IMR-90 (cell line): Measurements from ENCODE around the gene TM7SF2. TPM values are rescaled to one million over a fixed set of nuclear protein-coding genes. Genes with fewer than 3 reads are reported as not detected.

Source experiments
- ATAC-seq: fragments of 200-7000 bp; cut with Tn5 transposase; 2 replicates; pipeline ENCODE4 v1.9.1; 2020; ENCODE audit warnings: low read depth, mild to moderate bottlenecking, moderate library complexity
- BruUV-seq: library from RNA; stranded (reverse); fragments of 400-500 nt; replicated peaks from 2 replicates; lab custom pipeline; 2021; lab: Mats Ljungman, UMichigan
- CTCF ChIA-PET: fragments of 300-600 bp; formaldehyde crosslinking; extraction: SDS; loops from one replicate; lab custom pipeline; 2021; ENCODE audit warnings: antibody characterized with exemption; lab: Yijun Ruan, JAX
- POLR2A ChIA-PET: fragments of 300-600 bp; sonication (Branson Sonifier 250); formaldehyde crosslinking; loops from one replicate; lab custom pipeline; 2022; ENCODE audit warnings: antibody characterized with exemption; ENCODE audit not compliant: unreplicated experiment; lab: Charles Lee
- DNase-seq: peaks from one replicate; pipeline ENCODE4 v3.0.0; 2013
- H2AFZ ChIP-seq: replicated peaks from 2 replicates; pipeline ENCODE3; 2013; ENCODE audit warnings: low read length, mild to moderate bottlenecking; ENCODE audit not compliant: poor library complexity
- H2AK5ac ChIP-seq: 2 replicates; pipeline ENCODE4 v1.6.1; 2013; ENCODE audit warnings: low read depth, low read length, inconsistent platforms
- H2AK9ac ChIP-seq: replicated peaks from 2 replicates; pipeline ENCODE3; 2013; ENCODE audit warnings: mild to moderate bottlenecking, low read depth, low read length, moderate library complexity; ENCODE audit not compliant: poor library complexity
- H2BK120ac ChIP-seq: 2 replicates; pipeline ENCODE4 v1.6.1; 2013; ENCODE audit warnings: low read depth, low read length, inconsistent platforms
- H2BK15ac ChIP-seq: 3 replicates; pipeline ENCODE4 v1.6.1; 2013; ENCODE audit warnings: low read depth, low read length, inconsistent platforms
- H2BK20ac ChIP-seq: 2 replicates; pipeline ENCODE4 v1.6.1; 2013; ENCODE audit warnings: low read depth, mild to moderate bottlenecking, inconsistent platforms, low read length, moderate library complexity
- H2BK5ac ChIP-seq: 2 replicates; pipeline ENCODE4 v1.6.1; 2013; ENCODE audit warnings: mild to moderate bottlenecking, low read depth, low read length, inconsistent platforms; ENCODE audit not compliant: poor library complexity, severe bottlenecking
- H3K14ac ChIP-seq: replicated peaks from 2 replicates; pipeline ENCODE4 v1.6.1; 2013; ENCODE audit warnings: low read depth, low read length, inconsistent platforms
- H3K18ac ChIP-seq: 2 replicates; pipeline ENCODE4 v1.6.1; 2013; ENCODE audit warnings: low read depth, low read length, control low read depth
- H3K23ac ChIP-seq: 2 replicates; pipeline ENCODE4 v1.6.1; 2013; ENCODE audit warnings: low read depth, low read length, inconsistent platforms
- H3K27ac ChIP-seq: 2 replicates; pipeline ENCODE4 v1.5.1; 2013; ENCODE audit warnings: mild to moderate bottlenecking, control low read depth, low read length; ENCODE audit not compliant: insufficient read depth
- H3K27me3 ChIP-seq: 2 replicates; pipeline ENCODE4 v1.6.1; 2013; ENCODE audit warnings: low read length; ENCODE audit not compliant: control insufficient read depth, insufficient read depth
- H3K36me3 ChIP-seq: 2 replicates; pipeline ENCODE4 v1.6.1; 2013; ENCODE audit warnings: low read length, mixed read lengths; ENCODE audit not compliant: control insufficient read depth, insufficient read depth
- H3K4ac ChIP-seq: 2 replicates; pipeline ENCODE4 v1.6.1; 2013; ENCODE audit warnings: low read depth, low read length, inconsistent platforms
- H3K4me1 ChIP-seq: 2 replicates; pipeline ENCODE4 v1.6.1; 2013; ENCODE audit warnings: low read length, mixed read lengths; ENCODE audit not compliant: control insufficient read depth, insufficient read depth
- H3K4me2 ChIP-seq: 2 replicates; pipeline ENCODE4 v1.6.1; 2013; ENCODE audit warnings: low read depth, mild to moderate bottlenecking, control low read depth, low read length, moderate library complexity
- H3K4me3 ChIP-seq: 2 replicates; pipeline ENCODE4 v1.5.1; 2013; ENCODE audit warnings: low read depth, mild to moderate bottlenecking, control low read depth, low read length, moderate library complexity; ENCODE audit not compliant: insufficient read depth
- H3K56ac ChIP-seq: 2 replicates; pipeline ENCODE4 v1.6.1; 2013; ENCODE audit warnings: low read length, inconsistent platforms; ENCODE audit not compliant: insufficient read depth; ENCODE audit errors: extremely low read depth
- H3K79me1 ChIP-seq, 2 experiments: 2 replicates each; pipeline ENCODE4 v1.6.1; 2013; ENCODE audit warnings: low read length in 2 of 2, inconsistent platforms in 1 of 2, low read depth in 1 of 2
- H3K9ac ChIP-seq: 2 replicates; pipeline ENCODE4 v1.6.1; 2013; ENCODE audit warnings: low read depth, low read length, control low read depth
- H3K9me1 ChIP-seq: 2 replicates; pipeline ENCODE4 v1.6.1; 2013; ENCODE audit warnings: low read length, inconsistent platforms; ENCODE audit not compliant: insufficient read depth
- H3K9me3 ChIP-seq: 2 replicates; pipeline ENCODE4 v1.6.1; 2013; ENCODE audit warnings: low read length; ENCODE audit not compliant: control insufficient read depth, insufficient read depth
- H4K20me1 ChIP-seq: 2 replicates; pipeline ENCODE4 v1.6.1; 2013; ENCODE audit warnings: low read length, inconsistent platforms; ENCODE audit not compliant: insufficient read depth
- H4K5ac ChIP-seq: 2 replicates; pipeline ENCODE4 v1.6.1; 2013; ENCODE audit warnings: mild to moderate bottlenecking, low read depth, low read length, control low read depth
- H4K8ac ChIP-seq, 2 experiments: 2 replicates each; pipeline ENCODE4 v1.6.1; 2013; ENCODE audit warnings: low read depth in 2 of 2, low read length in 2 of 2, control low read depth in 1 of 2, inconsistent platforms in 1 of 2
- H4K91ac ChIP-seq: 2 replicates; pipeline ENCODE4 v1.6.1; 2013; ENCODE audit warnings: low read depth, low read length, inconsistent platforms; ENCODE audit not compliant: insufficient read depth
- BHLHE40 ChIP-seq: fragments of 150-350 bp; IDR thresholded peaks from 2 replicates; pipeline ENCODE4 v1.6.1; 2016; ENCODE audit warnings: mild to moderate bottlenecking, low read depth, low read length
- CEBPB ChIP-seq: IDR thresholded peaks from 2 replicates; pipeline ENCODE4 v1.6.1; 2012; ENCODE audit warnings: low read depth, low read length, improper control_type of control experiment
- CHD1 ChIP-seq: IDR thresholded peaks from 2 replicates; pipeline ENCODE4 v1.6.1; 2012; ENCODE audit warnings: low read depth, low read length, improper control_type of control experiment
- ELK1 ChIP-seq: fragments of 150-350 bp; IDR thresholded peaks from 2 replicates; pipeline ENCODE4 v1.6.1; 2016; ENCODE audit warnings: low read depth, mild to moderate bottlenecking, low read length, moderate library complexity, borderline replicate concordance
- FOS ChIP-seq: fragments of 150-350 bp; IDR thresholded peaks from 2 replicates; pipeline ENCODE4 v1.6.1; 2016; ENCODE audit warnings: low read depth, low read length
- MAFK ChIP-seq: IDR thresholded peaks from 2 replicates; pipeline ENCODE4 v1.6.1; 2012; ENCODE audit warnings: low read depth, low read length, improper control_type of control experiment
- MAZ ChIP-seq: IDR thresholded peaks from 2 replicates; pipeline ENCODE4 v1.6.1; 2012; ENCODE audit warnings: low read depth, mild to moderate bottlenecking, low read length, improper control_type of control experiment, moderate library complexity, borderline replicate concordance
- MXI1 ChIP-seq: IDR thresholded peaks from 2 replicates; pipeline ENCODE4 v1.6.1; 2012; ENCODE audit warnings: low read depth, mild to moderate bottlenecking, low read length, moderate library complexity, borderline replicate concordance
- NFE2L2 ChIP-seq: fragments of 150-350 bp; IDR thresholded peaks from 2 replicates; pipeline ENCODE4 v1.6.1; 2016; ENCODE audit warnings: low read depth, mild to moderate bottlenecking, low read length
- POLR2A ChIP-seq: IDR thresholded peaks from 2 replicates; pipeline ENCODE4 v1.6.1; 2012; ENCODE audit warnings: mild to moderate bottlenecking, low read depth, low read length
- RAD21 ChIP-seq: IDR thresholded peaks from 2 replicates; pipeline ENCODE4 v1.6.1; 2012; ENCODE audit warnings: low read length, improper control_type of control experiment
- RFX5 ChIP-seq: IDR thresholded peaks from 2 replicates; pipeline ENCODE4 v1.8.0; 2012; ENCODE audit warnings: low read depth, mild to moderate bottlenecking, low read length, moderate library complexity
- SMC3 ChIP-seq: fragments of 150-350 bp; IDR thresholded peaks from 2 replicates; pipeline ENCODE4 v1.6.1; 2016; ENCODE audit warnings: low read depth, mild to moderate bottlenecking, antibody characterized with exemption, low read length, moderate library complexity
- USF2 ChIP-seq: fragments of 150-350 bp; IDR thresholded peaks from 2 replicates; pipeline ENCODE4 v1.6.1; 2017; ENCODE audit warnings: mild to moderate bottlenecking, antibody characterized with exemption, low read length, low read depth
- WGBS, 2 experiments: methylation state at CpG; one replicate each; pipeline versions ENCODE4 v1.1.5 to v1.1.7; 2013; ENCODE audit warnings: missing lambda C conversion rate in 2 of 2; ENCODE audit not compliant: insufficient read length in 1 of 2; ENCODE audit errors: extremely low coverage in 2 of 2; 5-methylcytosine and 5-hydroxymethylcytosine counted together
- dilution Hi-C: fragments of 300-500 bp; cut with HindIII; formaldehyde crosslinking; loops from one replicate; pipeline ENCODE4 v1.14.3; 2018; ENCODE audit warnings: low sequenced_read_pairs; ENCODE audit not compliant: unreplicated experiment
- in situ Hi-C: fragments of 300-500 bp; cut with MboI; formaldehyde crosslinking; loops from 3 replicates; pipeline ENCODE4 v1.14.3; 2019; ENCODE audit warnings: low sequenced_read_pairs, inconsistent platforms, mixed read lengths
- intact Hi-C: fragments of 100-400 bp; cut with micrococcal nuclease; formaldehyde crosslinking; loops from 2 replicates; pipeline ENCODE4 v1.10.0; 2022
- polyA plus RNA-seq, 3 experiments: library from polyadenylated mRNA; depleted of rRNA; stranded (reverse); fragments of >200 nt; gene quantifications; 2 replicates each; pipeline ENCODE4 v1.2.3, GENCODE V29; 2012; ENCODE audit warnings: low replicate concordance in 1 of 3
- total RNA-seq: library from RNA; depleted of rRNA; stranded (reverse); fragments of >200 nt; gene quantifications from 2 replicates; pipeline ENCODE4 v1.2.3, GENCODE V29; 2012
- TF ChIP-seq, protein P1 (sequence below): conservative IDR thresholded peaks from 2 replicates; pipeline ENCODE4 v1.5.1; 2012; ENCODE audit warnings: mild to moderate bottlenecking, low read depth, low read length, improper control_type of control experiment

TM7SF2 gene
- total and polyA plus RNA-seq, 2 of the 4 experiments (the other 2 are of a cell fraction) = 5.7 to 7.6 TPM

GRCh38 chr11:65115361-65116082 lies 3.9 kb downstream of the TM7SF2 start:
- ATAC-seq (no peak), DNase-seq (no peak)
- H2BK120ac ChIP-seq = no peak overlapping the region
- H4K8ac ChIP-seq = no peak overlapping the region
- peaks cover 8 to 38% of the 10 kb centered on the region in 2 experiments for H3K79me1 ChIP-seq
- H3K9me3 ChIP-seq = no peaks in the 10 kb centered on the region
- no peak overlapping the region for H3K9ac ChIP-seq
- peaks cover 18% of the 10 kb centered on the region for H3K4me1 ChIP-seq
- H3K4me3 ChIP-seq = no peak overlapping the region
- H2AFZ ChIP-seq = no peak overlapping the region
- no peak overlapping the region for H3K23ac ChIP-seq
- no peak overlapping the region for H4K91ac ChIP-seq
- H3K4me2 ChIP-seq = no peak overlapping the region
- in situ Hi-C loops (no loop called here), dilution Hi-C loops (no loop called here), intact Hi-C loops (loop anchor here (2.0 kb wide), 1 partner anchor 103 kb away; no protein-coding TSS in a partner anchor)
- H4K5ac ChIP-seq = no peak overlapping the region
- BruUV-seq = no TSS peak
- no peak overlapping the region for H3K56ac ChIP-seq
- H3K14ac ChIP-seq = no peak overlapping the region
- no peak overlapping the region for H3K18ac ChIP-seq
- no peak overlapping the region for H2BK20ac ChIP-seq
- no peak overlapping the region for H2BK15ac ChIP-seq
- no peaks in the 10 kb centered on the region for H3K27me3 ChIP-seq
- 97% methylated on average over 11 of the region's 21 CpGs; no CpG with 5 or more reads in 1 of the 2 experiments for WGBS, 2 experiments
- peaks cover 15% of the 10 kb centered on the region for H3K36me3 ChIP-seq
- H2AK5ac ChIP-seq = no peak overlapping the region
- H3K9me1 ChIP-seq = 0 out of 2 replicates have a peak, but pooled peaks cover 2% of the 10 kb centered on the region
- no peak overlapping the region for H2AK9ac ChIP-seq
- H4K20me1 ChIP-seq = peaks cover 6% of the 10 kb centered on the region; the same call in 1 of the 2 replicates
- POLR2A ChIA-PET = no interaction called here
- H3K4ac ChIP-seq = no peak overlapping the region
- CTCF ChIA-PET = no interaction called here
- no peak overlapping the region for H2BK5ac ChIP-seq
- no peak overlapping the region for H3K27ac ChIP-seq
- TF ChIP-seq RAD21 = no peak
- TF ChIP-seq MAZ = no peak
- TF ChIP-seq BHLHE40 = no peak
- TF ChIP-seq CEBPB = no peak
- TF ChIP-seq RFX5 = no peak
- TF ChIP-seq ELK1 = no peak
- TF ChIP-seq MAFK = no peak
- no peak for TF ChIP-seq FOS
- no peak for TF ChIP-seq CHD1
- TF ChIP-seq, protein P1, sequence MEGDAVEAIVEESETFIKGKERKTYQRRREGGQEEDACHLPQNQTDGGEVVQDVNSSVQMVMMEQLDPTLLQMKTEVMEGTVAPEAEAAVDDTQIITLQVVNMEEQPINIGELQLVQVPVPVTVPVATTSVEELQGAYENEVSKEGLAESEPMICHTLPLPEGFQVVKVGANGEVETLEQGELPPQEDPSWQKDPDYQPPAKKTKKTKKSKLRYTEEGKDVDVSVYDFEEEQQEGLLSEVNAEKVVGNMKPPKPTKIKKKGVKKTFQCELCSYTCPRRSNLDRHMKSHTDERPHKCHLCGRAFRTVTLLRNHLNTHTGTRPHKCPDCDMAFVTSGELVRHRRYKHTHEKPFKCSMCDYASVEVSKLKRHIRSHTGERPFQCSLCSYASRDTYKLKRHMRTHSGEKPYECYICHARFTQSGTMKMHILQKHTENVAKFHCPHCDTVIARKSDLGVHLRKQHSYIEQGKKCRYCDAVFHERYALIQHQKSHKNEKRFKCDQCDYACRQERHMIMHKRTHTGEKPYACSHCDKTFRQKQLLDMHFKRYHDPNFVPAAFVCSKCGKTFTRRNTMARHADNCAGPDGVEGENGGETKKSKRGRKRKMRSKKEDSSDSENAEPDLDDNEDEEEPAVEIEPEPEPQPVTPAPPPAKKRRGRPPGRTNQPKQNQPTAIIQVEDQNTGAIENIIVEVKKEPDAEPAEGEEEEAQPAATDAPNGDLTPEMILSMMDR = no peak
- TF ChIP-seq POLR2A = no peak
- no peak for TF ChIP-seq USF2
- no peak for TF ChIP-seq SMC3
- TF ChIP-seq MXI1 = no peak
- no peak for TF ChIP-seq NFE2L2
